H9 (cell line): ENCODE measurements around the gene OTUB1. TPM values are rescaled to one million over a fixed set of nuclear protein-coding genes. Genes with fewer than 3 reads are reported as not detected.
A peak's percentile ranks its signal among the peaks of the same experiment; 100 is the strongest.

ENCODE experiments used
- DNase-seq: peaks from one replicate; pipeline ENCODE4 v3.0.0-alpha.2; 2017
- H2AFZ ChIP-seq: one replicate; pipeline ENCODE4 v1.6.1; 2013; ENCODE audit warnings: mild to moderate bottlenecking, low read length, control low read depth, moderate library complexity
- H2AK5ac ChIP-seq: 2 replicates; pipeline ENCODE4 v1.6.1; 2013; ENCODE audit warnings: low read length, control low read depth, mixed read lengths; ENCODE audit not compliant: insufficient read length
- H2BK120ac ChIP-seq: one replicate; pipeline ENCODE4 v1.6.1; 2013; ENCODE audit warnings: low read depth, mild to moderate bottlenecking, low read length, control low read depth, inconsistent platforms; ENCODE audit not compliant: poor library complexity, severe bottlenecking
- H2BK12ac ChIP-seq: 2 replicates; pipeline ENCODE4 v1.6.1; 2013; ENCODE audit warnings: low read length, control low read depth, mixed read lengths, low read depth; ENCODE audit not compliant: insufficient read length
- H2BK15ac ChIP-seq: 2 replicates; pipeline ENCODE4 v1.6.1; 2013; ENCODE audit warnings: low read depth, low read length, control low read depth
- H2BK20ac ChIP-seq: one replicate; pipeline ENCODE4 v1.6.1; 2013; ENCODE audit warnings: low read depth, mild to moderate bottlenecking, low read length, control low read depth, inconsistent platforms; ENCODE audit not compliant: poor library complexity, severe bottlenecking
- H2BK5ac ChIP-seq: 2 replicates; pipeline ENCODE4 v1.6.1; 2013; ENCODE audit warnings: low read length, control low read depth, mixed read lengths; ENCODE audit not compliant: insufficient read length
- H3K14ac ChIP-seq: 2 replicates; pipeline ENCODE4 v1.6.1; 2013; ENCODE audit warnings: low read length, control low read depth; ENCODE audit not compliant: insufficient read depth
- H3K18ac ChIP-seq: 2 replicates; pipeline ENCODE4 v1.6.1; 2013; ENCODE audit warnings: low read depth, mild to moderate bottlenecking, mixed read lengths, low read length, control low read depth; ENCODE audit not compliant: insufficient read length
- H3K23ac ChIP-seq: 2 replicates; pipeline ENCODE4 v1.6.1; 2013; ENCODE audit warnings: low read length, control low read depth, mixed read lengths, low read depth; ENCODE audit not compliant: insufficient read length
- H3K23me2 ChIP-seq: 2 replicates; pipeline ENCODE4 v1.6.1; 2013; ENCODE audit warnings: low read depth, mild to moderate bottlenecking, mixed read lengths, low read length, control low read depth; ENCODE audit not compliant: insufficient read length, poor library complexity, severe bottlenecking
- H3K27ac ChIP-seq: 2 replicates; pipeline ENCODE4 v1.5.1; 2013; ENCODE audit warnings: low read length, control low read depth, mixed read lengths, low read depth; ENCODE audit not compliant: insufficient read length
- H3K27me3 ChIP-seq: 2 replicates; pipeline ENCODE4 v1.6.1; 2013; ENCODE audit warnings: low read length, control low read depth, inconsistent platforms; ENCODE audit not compliant: insufficient read depth
- H3K4ac ChIP-seq: 2 replicates; pipeline ENCODE4 v1.6.1; 2013; ENCODE audit warnings: low read depth, mild to moderate bottlenecking, control low read depth, inconsistent platforms, low read length, moderate library complexity
- H3K4me1 ChIP-seq: 2 replicates; pipeline ENCODE4 v1.6.1; 2013; ENCODE audit warnings: low read length, control low read depth, inconsistent platforms; ENCODE audit not compliant: insufficient read depth
- H3K4me2 ChIP-seq: 2 replicates; pipeline ENCODE4 v1.6.1; 2013; ENCODE audit warnings: low read length, control low read depth, mixed read lengths; ENCODE audit not compliant: insufficient read length, insufficient read depth
- H3K56ac ChIP-seq: 2 replicates; pipeline ENCODE4 v1.6.1; 2013; ENCODE audit warnings: low read depth, mild to moderate bottlenecking, mixed read lengths, low read length, control low read depth; ENCODE audit not compliant: insufficient read length
- H3K79me1 ChIP-seq: 2 replicates; pipeline ENCODE4 v1.6.1; 2013; ENCODE audit warnings: low read depth, mild to moderate bottlenecking, moderate library complexity, low read length, control low read depth, inconsistent platforms; ENCODE audit not compliant: insufficient read depth, poor library complexity, severe bottlenecking
- H3K79me2 ChIP-seq: 2 replicates; pipeline ENCODE4 v1.6.1; 2013; ENCODE audit warnings: low read length, control low read depth, inconsistent platforms; ENCODE audit not compliant: insufficient read depth
- H3K9ac ChIP-seq: 2 replicates; pipeline ENCODE4 v1.6.1; 2013; ENCODE audit warnings: low read length, control low read depth, mixed read lengths; ENCODE audit not compliant: insufficient read length; ENCODE audit errors: extremely low read depth
- H3K9me3 ChIP-seq: one replicate; pipeline ENCODE4 v1.6.1; 2013; ENCODE audit warnings: low read depth, low read length, inconsistent platforms; ENCODE audit not compliant: control insufficient read depth
- H3T11ph ChIP-seq: one replicate; pipeline ENCODE4 v1.6.1; 2013; ENCODE audit warnings: mild to moderate bottlenecking, low read length, control low read depth, inconsistent platforms
- H4K20me1 ChIP-seq: one replicate; pipeline ENCODE4 v1.6.1; 2013; ENCODE audit not compliant: control insufficient read depth, insufficient read length, insufficient read depth
- H4K5ac ChIP-seq: 2 replicates; pipeline ENCODE4 v1.6.1; 2013; ENCODE audit warnings: low read depth, mild to moderate bottlenecking, mixed read lengths, low read length, control low read depth; ENCODE audit not compliant: insufficient read length
- H4K8ac ChIP-seq: replicated peaks from 2 replicates; pipeline ENCODE4 v1.6.1; 2013; ENCODE audit warnings: low read length, control low read depth, mixed read lengths, low read depth; ENCODE audit not compliant: insufficient read length
- H4K91ac ChIP-seq: 2 replicates; pipeline ENCODE4 v1.6.1; 2013; ENCODE audit warnings: low read depth, mild to moderate bottlenecking, moderate library complexity, mixed read lengths, low read length, control low read depth; ENCODE audit not compliant: insufficient read length
- H3K27ac Mint-ChIP-seq, 3 experiments: 2 replicates in 2 of 3; 3 replicates in 1 of 3; pipeline ENCODE4 v1.8.0; 2020 to 2021; ENCODE audit warnings: mixed read lengths in 3 of 3, mild to moderate bottlenecking in 1 of 3, moderate library complexity in 1 of 3
- H3K27me3 Mint-ChIP-seq: 2 replicates; pipeline ENCODE4 v1.8.0; 2021; ENCODE audit warnings: low read depth, mild to moderate bottlenecking, moderate library complexity, mixed read lengths
- H3K36me3 Mint-ChIP-seq, 3 experiments: 2 replicates in 2 of 3; 3 replicates in 1 of 3; pipeline ENCODE4 v1.8.0; 2020 to 2021; ENCODE audit warnings: low read depth in 3 of 3, mixed read lengths in 3 of 3; ENCODE audit not compliant: insufficient read depth in 1 of 3
- H3K4me1 Mint-ChIP-seq, 2 experiments: 2 replicates each; pipeline ENCODE4 v1.8.0; 2020; ENCODE audit warnings: mixed read lengths in 2 of 2
- H3K4me3 Mint-ChIP-seq, 2 experiments: 2 replicates in 1 of 2; 3 replicates in 1 of 2; pipeline ENCODE4 v1.8.0; 2020 to 2021; ENCODE audit warnings: mild to moderate bottlenecking in 2 of 2, mixed read lengths in 2 of 2, moderate library complexity in 1 of 2
- H3K9me3 Mint-ChIP-seq, 2 experiments: 2 replicates in 1 of 2; 3 replicates in 1 of 2; pipeline ENCODE4 v1.8.0; 2020; ENCODE audit warnings: mild to moderate bottlenecking in 2 of 2, mixed read lengths in 2 of 2, moderate library complexity in 1 of 2
- CTCF ChIP-seq: fragments of 200-600 bp; sonication (generic); conservative IDR thresholded peaks from 3 replicates; pipeline ENCODE4 v1.8.0; 2021; ENCODE audit warnings: antibody characterized with exemption, mild to moderate bottlenecking
- WGBS: extraction: QIAGEN DNeasy Blood & Tissue Kit; methylation state at CpG from one replicate; pipeline ENCODE4 v1.1.7; 2013; ENCODE audit warnings: missing lambda C conversion rate, low lambda C conversion rate, mixed read lengths; ENCODE audit not compliant: insufficient read length; ENCODE audit errors: extremely low coverage; 5-methylcytosine and 5-hydroxymethylcytosine counted together
- total RNA-seq: library from RNA; stranded (reverse); gene quantifications from 2 replicates; pipeline ENCODE4 v1.2.1, GENCODE V29; 2021

Gene OTUB1
- total RNA-seq, 1 experiment from 2014 or later = 114 TPM

GRCh38 chr11:63958008-63958407, 28.2 kb upstream of the OTUB1 start:
- no peak overlapping the region for H4K91ac ChIP-seq
- no peak overlapping the region for H3K4ac ChIP-seq
- peaks cover 5 to 10% of the 10 kb centered on the region in 2 experiments for H3K4me1 Mint-ChIP-seq
- no peak overlapping the region for H3K14ac ChIP-seq
- no peak overlapping the region for H4K8ac ChIP-seq
- H2BK120ac ChIP-seq = no peak overlapping the region
- H3K56ac ChIP-seq = no peak overlapping the region
- H3K27me3 ChIP-seq = no peaks in the 10 kb centered on the region
- H3T11ph ChIP-seq = no peak overlapping the region
- H3K4me3 Mint-ChIP-seq = no peak overlapping the region
- H3K18ac ChIP-seq = no peak overlapping the region
- no peaks in the 10 kb centered on the region for H3K9me3 ChIP-seq
- no peak overlapping the region for H2BK15ac ChIP-seq
- no peak overlapping the region for H3K9ac ChIP-seq
- no peak overlapping the region for H2AFZ ChIP-seq
- H3K36me3 Mint-ChIP-seq = peaks cover 24 to 36% (median 36%) of the 10 kb centered on the region in 3 experiments
- no peaks in the 10 kb centered on the region for H3K79me1 ChIP-seq
- H3K9me3 Mint-ChIP-seq = no peaks in the 10 kb centered on the region
- no peak overlapping the region for H2BK20ac ChIP-seq
- TF ChIP-seq CTCF = no peak
- no peaks in the 10 kb centered on the region for H3K79me2 ChIP-seq
- H2BK5ac ChIP-seq = no peak overlapping the region
- no peak overlapping the region for H4K5ac ChIP-seq
- no peak overlapping the region for H3K23ac ChIP-seq
- H3K23me2 ChIP-seq = no peaks in the 10 kb centered on the region
- no peak overlapping the region for H3K4me2 ChIP-seq
- H2AK5ac ChIP-seq = no peak overlapping the region
- no peaks in the 10 kb centered on the region for H3K27me3 Mint-ChIP-seq
- no peak overlapping the region for H2BK12ac ChIP-seq
- H3K27ac ChIP-seq = no peak overlapping the region
- no peaks in the 10 kb centered on the region for H3K4me1 ChIP-seq
- no CpG with 5 or more reads among the region's 5 CpGs for WGBS
- no peak for DNase-seq
- no peaks in the 10 kb centered on the region for H4K20me1 ChIP-seq
- peak overlapping the region in 2 of 3 experiments; percentile 26 to 28; a peak in 2 of 7 replicates for H3K27ac Mint-ChIP-seq
